KMS-11 (cell line): ENCODE results near the gene ARMC3.

ENCODE experiments used
- H2AFZ ChIP-seq: fragments of 200-600 bp; sonication (generic); 2 replicates; pipeline ENCODE4 v1.6.1; 2016; ENCODE audit warnings: antibody characterized with exemption, mixed run types, low read depth
- H3K27ac ChIP-seq: fragments of 200-600 bp; sonication (generic); 2 replicates; pipeline ENCODE4 v1.6.1; 2016; ENCODE audit warnings: mild to moderate bottlenecking, mixed run types
- H3K27me3 ChIP-seq: fragments of 200-600 bp; sonication (generic); 2 replicates; pipeline ENCODE4 v1.6.1; 2017; ENCODE audit warnings: mild to moderate bottlenecking, low read depth, mixed run types, moderate library complexity; ENCODE audit not compliant: insufficient read depth
- H3K36me3 ChIP-seq: fragments of 200-600 bp; sonication (generic); 2 replicates; pipeline ENCODE4 v1.6.1; 2017; ENCODE audit warnings: mild to moderate bottlenecking, mixed run types; ENCODE audit not compliant: insufficient read depth
- H3K4me1 ChIP-seq: fragments of 200-600 bp; sonication (generic); 2 replicates; pipeline ENCODE4 v1.6.1; 2016; ENCODE audit warnings: mild to moderate bottlenecking, low read depth, mixed run types; ENCODE audit not compliant: poor library complexity, severe bottlenecking
- H3K4me2 ChIP-seq: fragments of 200-600 bp; sonication (generic); 2 replicates; pipeline ENCODE4 v1.7.0; 2016; ENCODE audit warnings: mild to moderate bottlenecking, mixed run types
- H3K4me3 ChIP-seq: fragments of 200-600 bp; sonication (generic); IDR thresholded peaks from 2 replicates; pipeline ENCODE4 v1.6.1; 2017; ENCODE audit warnings: low read depth, low read length, mixed read lengths; ENCODE audit not compliant: insufficient read depth
- H3K79me2 ChIP-seq: fragments of 200-600 bp; sonication (generic); 2 replicates; pipeline ENCODE4 v1.6.1; 2016; ENCODE audit warnings: low read depth, mixed run types; ENCODE audit not compliant: insufficient read depth
- H3K9ac ChIP-seq: fragments of 200-600 bp; sonication (generic); 2 replicates; pipeline ENCODE4 v1.6.1; 2016; ENCODE audit warnings: mild to moderate bottlenecking, mixed run types
- H4K20me1 ChIP-seq: fragments of 200-600 bp; sonication (generic); 2 replicates; pipeline ENCODE4 v1.6.1; 2016; ENCODE audit warnings: mild to moderate bottlenecking, mixed run types; ENCODE audit not compliant: insufficient read depth
- TF ChIP-seq, protein P1 (sequence below): fragments of 200-600 bp; sonication (generic); conservative IDR thresholded peaks from 2 replicates; pipeline ENCODE4 v1.6.1; 2017; ENCODE audit warnings: low read depth, mild to moderate bottlenecking, antibody characterized with exemption, low read length, moderate library complexity, mixed read lengths

ARMC3 gene

DNA sequence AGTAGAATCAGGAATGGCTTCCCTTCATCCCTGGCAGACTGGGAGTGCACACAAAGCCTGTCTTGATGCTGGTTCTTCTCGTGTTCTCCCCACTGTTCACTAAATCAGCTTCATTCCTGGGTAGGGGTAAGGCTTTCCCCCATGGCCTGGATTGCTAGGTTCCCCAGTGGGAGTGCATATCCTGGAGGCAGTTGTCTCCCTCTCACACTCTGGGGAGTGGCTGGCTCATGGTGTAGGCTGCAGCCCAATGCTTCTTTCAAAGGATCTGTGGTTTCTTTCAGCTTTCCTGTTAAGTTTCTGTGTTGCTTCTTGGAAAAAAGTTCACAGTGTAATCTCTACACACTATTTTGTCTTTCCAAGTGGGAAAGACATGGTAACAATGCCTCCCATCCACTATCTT, 32.6 kb upstream of the ARMC3 start:
- Histone ChIP-seq H3K9ac (no peak overlapping the region), H3K4me2 (no peak overlapping the region), H3K27me3 (no peaks in the 10 kb centered on the region), H2AFZ (no peak overlapping the region), H3K36me3 (no peaks in the 10 kb centered on the region), H3K79me2 (no peaks in the 10 kb centered on the region), H3K27ac (no peak overlapping the region), H4K20me1 (no peaks in the 10 kb centered on the region), H3K4me1 (no peaks in the 10 kb centered on the region), H3K4me3 (no peak overlapping the region)
- TF ChIP-seq, protein P1, sequence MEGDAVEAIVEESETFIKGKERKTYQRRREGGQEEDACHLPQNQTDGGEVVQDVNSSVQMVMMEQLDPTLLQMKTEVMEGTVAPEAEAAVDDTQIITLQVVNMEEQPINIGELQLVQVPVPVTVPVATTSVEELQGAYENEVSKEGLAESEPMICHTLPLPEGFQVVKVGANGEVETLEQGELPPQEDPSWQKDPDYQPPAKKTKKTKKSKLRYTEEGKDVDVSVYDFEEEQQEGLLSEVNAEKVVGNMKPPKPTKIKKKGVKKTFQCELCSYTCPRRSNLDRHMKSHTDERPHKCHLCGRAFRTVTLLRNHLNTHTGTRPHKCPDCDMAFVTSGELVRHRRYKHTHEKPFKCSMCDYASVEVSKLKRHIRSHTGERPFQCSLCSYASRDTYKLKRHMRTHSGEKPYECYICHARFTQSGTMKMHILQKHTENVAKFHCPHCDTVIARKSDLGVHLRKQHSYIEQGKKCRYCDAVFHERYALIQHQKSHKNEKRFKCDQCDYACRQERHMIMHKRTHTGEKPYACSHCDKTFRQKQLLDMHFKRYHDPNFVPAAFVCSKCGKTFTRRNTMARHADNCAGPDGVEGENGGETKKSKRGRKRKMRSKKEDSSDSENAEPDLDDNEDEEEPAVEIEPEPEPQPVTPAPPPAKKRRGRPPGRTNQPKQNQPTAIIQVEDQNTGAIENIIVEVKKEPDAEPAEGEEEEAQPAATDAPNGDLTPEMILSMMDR: no peak

DNA sequence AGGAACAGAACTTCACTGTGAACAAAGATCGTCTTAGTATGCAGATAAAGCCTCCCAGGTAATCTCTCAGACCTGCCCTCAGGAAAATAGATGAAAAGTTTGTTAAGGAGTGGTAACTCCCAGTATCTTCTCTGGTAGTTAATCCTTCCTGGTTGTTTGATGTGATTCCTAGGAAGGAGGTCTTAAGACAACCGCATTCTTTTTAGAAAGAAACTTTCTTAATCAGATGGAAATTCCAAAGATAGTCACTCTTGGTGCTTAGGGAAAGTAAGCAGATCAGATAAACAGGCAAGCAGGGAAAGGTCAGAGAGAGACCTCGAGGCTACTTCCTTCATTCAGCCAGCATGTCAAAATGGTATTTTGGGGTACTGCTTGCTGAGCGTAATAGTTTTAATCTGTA, 30.5 kb upstream of the ARMC3 start:
- H3K9ac ChIP-seq: no peak overlapping the region
- H3K4me1 ChIP-seq: no peaks in the 10 kb centered on the region
- no peaks in the 10 kb centered on the region for H3K36me3 ChIP-seq
- no peak overlapping the region for H3K4me3 ChIP-seq
- H2AFZ ChIP-seq: no peak overlapping the region
- no peaks in the 10 kb centered on the region for H3K27me3 ChIP-seq
- no peak overlapping the region for H3K4me2 ChIP-seq
- H3K79me2 ChIP-seq: no peaks in the 10 kb centered on the region
- TF ChIP-seq, protein P1: no peak
- H3K27ac ChIP-seq: no peak overlapping the region
- H4K20me1 ChIP-seq: no peaks in the 10 kb centered on the region

DNA sequence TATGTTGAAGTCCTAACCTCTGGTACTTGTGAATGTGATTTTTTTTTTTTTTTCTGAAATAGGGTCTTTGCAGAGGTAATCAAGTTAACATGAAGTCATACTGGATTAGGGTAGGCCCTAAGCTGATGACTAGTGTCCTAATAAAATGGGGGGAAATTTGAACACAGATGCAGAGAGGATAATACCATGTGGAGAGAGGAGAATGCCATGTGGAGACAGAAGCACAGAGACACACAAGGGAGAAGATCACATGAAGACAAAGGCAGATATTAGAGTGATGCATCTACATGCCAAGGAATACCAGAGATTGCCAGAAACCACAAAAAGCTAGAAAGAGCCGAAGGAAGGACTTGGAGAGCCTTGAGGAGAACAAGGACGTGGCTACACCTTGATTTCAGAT, 28.5 kb upstream of the ARMC3 start:
- H2AFZ ChIP-seq: no peak overlapping the region
- H3K4me1 ChIP-seq: no peaks in the 10 kb centered on the region
- H3K36me3 ChIP-seq: no peaks in the 10 kb centered on the region
- no peak overlapping the region for H3K9ac ChIP-seq
- TF ChIP-seq, protein P1: no peak
- no peak overlapping the region for H3K4me3 ChIP-seq
- no peak overlapping the region for H3K27ac ChIP-seq
- H3K79me2 ChIP-seq: no peaks in the 10 kb centered on the region
- H3K4me2 ChIP-seq: no peak overlapping the region
- H4K20me1 ChIP-seq: no peaks in the 10 kb centered on the region
- H3K27me3 ChIP-seq: no peaks in the 10 kb centered on the region

DNA sequence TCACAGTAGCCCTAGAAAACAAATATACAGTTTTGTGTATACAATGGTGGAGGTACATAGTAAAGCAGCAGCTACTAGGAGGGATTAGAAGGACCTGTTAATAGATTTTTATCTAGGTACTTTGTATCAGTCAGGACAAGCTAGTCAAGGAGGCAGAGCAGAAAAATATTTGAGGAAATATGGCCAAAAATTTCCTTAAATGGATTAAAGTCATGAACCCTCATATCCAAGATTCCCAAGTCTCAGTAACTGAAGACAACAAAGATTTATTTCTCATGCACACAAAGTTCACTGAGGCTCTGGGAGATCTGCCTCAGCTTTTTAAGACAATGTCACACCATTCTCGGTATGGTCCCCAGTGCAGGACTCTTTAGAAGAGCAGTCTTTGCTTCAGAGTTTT, 28.1 kb upstream of the ARMC3 start:
- no peak overlapping the region for H3K9ac ChIP-seq
- H3K79me2 ChIP-seq: no peaks in the 10 kb centered on the region
- no peaks in the 10 kb centered on the region for H3K36me3 ChIP-seq
- no peaks in the 10 kb centered on the region for H3K4me1 ChIP-seq
- H3K27me3 ChIP-seq: no peaks in the 10 kb centered on the region
- no peaks in the 10 kb centered on the region for H4K20me1 ChIP-seq
- H3K4me2 ChIP-seq: no peak overlapping the region
- no peak overlapping the region for H3K4me3 ChIP-seq
- no peak overlapping the region for H2AFZ ChIP-seq
- TF ChIP-seq, protein P1: no peak
- H3K27ac ChIP-seq: no peak overlapping the region
